HepG2 (cell line): Measurements from ENCODE around the gene RPUSD2. TPM values are rescaled to one million over a fixed set of nuclear protein-coding genes. Genes with fewer than 3 reads are reported as not detected.

ENCODE experiments used
- CBFB ChIP-seq: sonication (generic); formaldehyde crosslinking; IDR thresholded peaks from 2 replicates; pipeline ENCODE4 v1.4.0; 2020; ENCODE audit warnings: missing genetic modification reagents
- CTCF ChIP-seq: sonication (generic); formaldehyde crosslinking; IDR thresholded peaks from 2 replicates; pipeline ENCODE4 v1.5.0; 2020; ENCODE audit warnings: mild to moderate bottlenecking, missing genetic modification reagents, moderate library complexity
- DRAP1 ChIP-seq: IDR thresholded peaks from 2 replicates; pipeline ENCODE4 v1.6.1; 2016; ENCODE audit warnings: missing genetic modification reagents, missing compliant biosample characterization
- EED ChIP-seq: sonication (generic); formaldehyde crosslinking; IDR thresholded peaks from 2 replicates; pipeline ENCODE4 v1.5.0; 2020; ENCODE audit warnings: mild to moderate bottlenecking, missing genetic modification reagents
- FUBP1 ChIP-seq: sonication (generic); formaldehyde crosslinking; IDR thresholded peaks from 2 replicates; pipeline ENCODE4 v1.5.1; 2020; ENCODE audit warnings: missing genetic modification reagents, mild to moderate bottlenecking, borderline replicate concordance
- GMEB2 ChIP-seq: IDR thresholded peaks from 2 replicates; pipeline ENCODE4 v1.6.1; 2016; ENCODE audit warnings: missing biosample characterization, missing genetic modification reagents, low read depth
- NR2F6 ChIP-seq, 2 experiments: IDR thresholded peaks; 2 replicates each; pipeline ENCODE4 v1.6.1; 2016; ENCODE audit warnings: antibody characterized with exemption in 1 of 2, mild to moderate bottlenecking in 1 of 2
- POLR2A ChIP-seq, 2 experiments: IDR thresholded peaks; 2 replicates each; pipeline ENCODE4 v1.6.1; 2011; ENCODE audit warnings: low read depth in 2 of 2, low read length in 2 of 2, mild to moderate bottlenecking in 1 of 2, moderate library complexity in 1 of 2; ENCODE audit not compliant: insufficient read depth in 1 of 2
- RFX1 ChIP-seq: fragments of 450-650 bp; IDR thresholded peaks from 2 replicates; pipeline ENCODE4 v1.6.1; 2017
- SMAD3 ChIP-seq: sonication (generic); formaldehyde crosslinking; IDR thresholded peaks from 2 replicates; pipeline ENCODE4 v1.4.0; 2020; ENCODE audit warnings: missing genetic modification reagents
- TP53 ChIP-seq: sonication (generic); formaldehyde crosslinking; conservative IDR thresholded peaks from 2 replicates; pipeline ENCODE4 v1.4.0; 2020; ENCODE audit warnings: missing genetic modification reagents
- YEATS2 ChIP-seq: sonication (generic); formaldehyde crosslinking; IDR thresholded peaks from 2 replicates; pipeline ENCODE4 v1.4.0; 2020; ENCODE audit warnings: missing genetic modification reagents, borderline replicate concordance
- ZFX ChIP-seq: sonication (generic); formaldehyde crosslinking; IDR thresholded peaks from 2 replicates; pipeline ENCODE4 v1.4.0; 2020; ENCODE audit warnings: mild to moderate bottlenecking, low read depth, missing genetic modification reagents, moderate library complexity
- ZNF121 ChIP-seq: sonication (generic); formaldehyde crosslinking; IDR thresholded peaks from 2 replicates; pipeline ENCODE4 v1.5.0; 2020; ENCODE audit warnings: mild to moderate bottlenecking, missing genetic modification reagents
- ZNF124 ChIP-seq: sonication (generic); formaldehyde crosslinking; IDR thresholded peaks from 2 replicates; pipeline ENCODE4 v1.4.0; 2020; ENCODE audit warnings: missing genetic modification reagents
- ZNF225 ChIP-seq: sonication (generic); formaldehyde crosslinking; IDR thresholded peaks from 2 replicates; pipeline ENCODE4 v1.4.0; 2020; ENCODE audit warnings: mild to moderate bottlenecking, missing genetic modification reagents
- ZNF317 ChIP-seq: sonication (generic); formaldehyde crosslinking; IDR thresholded peaks from 2 replicates; pipeline ENCODE4 v1.5.0; 2020; ENCODE audit warnings: mild to moderate bottlenecking, missing genetic modification reagents
- ZNF350 ChIP-seq: sonication (generic); formaldehyde crosslinking; IDR thresholded peaks from 2 replicates; pipeline ENCODE4 v1.4.0; 2020; ENCODE audit warnings: mild to moderate bottlenecking, low read depth, missing genetic modification reagents, borderline replicate concordance
- ZNF512 ChIP-seq: sonication (generic); formaldehyde crosslinking; IDR thresholded peaks from 2 replicates; pipeline ENCODE4 v1.4.0; 2020; ENCODE audit warnings: mild to moderate bottlenecking, missing genetic modification reagents
- ZNF589 ChIP-seq: sonication (generic); formaldehyde crosslinking; conservative IDR thresholded peaks from 2 replicates; pipeline ENCODE4 v1.8.0; 2022; ENCODE audit warnings: mild to moderate bottlenecking, moderate library complexity, missing genetic modification reagents
- ZNF781 ChIP-seq: sonication (generic); formaldehyde crosslinking; IDR thresholded peaks from 2 replicates; pipeline ENCODE4 v1.5.1; 2020; ENCODE audit warnings: borderline replicate concordance, mild to moderate bottlenecking, missing genetic modification reagents; ENCODE audit errors: not compliant biosample characterization
- ZNF839 ChIP-seq: sonication (generic); formaldehyde crosslinking; IDR thresholded peaks from 2 replicates; pipeline ENCODE4 v1.4.0; 2020; ENCODE audit warnings: missing genetic modification reagents, mild to moderate bottlenecking, borderline replicate concordance
- polyA plus RNA-seq, 8 experiments: library from polyadenylated mRNA; depleted of rRNA in 3 of 8; stranded (reverse) in 7 of 8; unstranded in 1 of 8; fragments of >200 nt; fragmentation: Illumina TruSeq in 4 of 8; extraction: Trizol in 4 of 8; gene quantifications; 2 replicates each; pipeline versions ENCODE4 v1.2.1 to v1.2.3, GENCODE V29; 2011 to 2016; ENCODE audit warnings: low read depth in 4 of 8, missing spikeins in 1 of 8, mixed read lengths in 1 of 8; ENCODE audit not compliant: insufficient read depth in 1 of 8
- total RNA-seq, 5 experiments: library from RNA; depleted of rRNA; stranded (reverse); fragments of >200 nt; fragmentation: Illumina TruSeq; extraction: Trizol; gene quantifications; 2 replicates each; pipeline ENCODE4 v1.2.3, GENCODE V29; 2016; ENCODE audit warnings: low read depth in 1 of 5

RPUSD2 gene
- total and polyA plus RNA-seq, 2 of the 13 experiments (the other 11 are each of a cell fraction or from before 2014, with no cell fraction given), result 8.6 to 14.5 TPM

GRCh38 chr15:40569129-40569953 lies at the start of gene RPUSD2 (continued):
- TF ChIP-seq DRAP1 (CRISPR knock-in tag), result peak; percentile 62
- peak; percentile 87 to 94 for TF ChIP-seq POLR2A (IDR thresholded peaks at IDR 0.05; ENCODE audit: insufficient read depth in 1 of 2, low read depth in 2 of 2, low read length in 2 of 2)
- TF ChIP-seq ZNF225 (CRISPR knock-in tag), result 0 out of 2 replicates have a peak, but pooled peaks have one; percentile 21
- TF ChIP-seq ZNF350, result peak; percentile 91
- TF ChIP-seq FUBP1, result 0 out of 2 replicates have a peak, but pooled peaks have one; percentile 27
- TF ChIP-seq ZNF124 (CRISPR knock-in tag), result 0 out of 2 replicates have a peak, but pooled peaks have one; percentile 49
- TF ChIP-seq TP53 (CRISPR knock-in tag), result no peak
- TF ChIP-seq EED, result 0 out of 2 replicates have a peak, but pooled peaks have one; percentile 60
- TF ChIP-seq YEATS2 (CRISPR knock-in tag), result peak; percentile 81
- TF ChIP-seq RFX1, result no peak
- peak; percentile 90 for TF ChIP-seq ZFX (CRISPR knock-in tag)
- TF ChIP-seq ZNF121 (CRISPR knock-in tag), result peak; percentile 24; the same call in 1 of the 2 replicates
- TF ChIP-seq ZNF317 (CRISPR knock-in tag), result peak; percentile 50; the same call in 1 of the 2 replicates
- no peak for TF ChIP-seq NR2F6 (IDR thresholded peaks at IDR 0.05)
- 0 out of 2 replicates have a peak, but pooled peaks have one; percentile 44 for TF ChIP-seq NR2F6 (CRISPR knock-in tag; IDR thresholded peaks at IDR 0.05)
- no peak for TF ChIP-seq ZNF589 (CRISPR knock-in tag)
- TF ChIP-seq GMEB2 (CRISPR knock-in tag), result 0 out of 2 replicates have a peak, but pooled peaks have one; percentile 26
- TF ChIP-seq SMAD3, result no peak
- no peak for TF ChIP-seq ZNF512
- peak; percentile 80; the same call in 1 of the 2 replicates for TF ChIP-seq ZNF839 (CRISPR knock-in tag)
- peak; percentile 70 for TF ChIP-seq ZNF781 (CRISPR knock-in tag)
- no peak for TF ChIP-seq CTCF
- TF ChIP-seq CBFB (CRISPR knock-in tag), result peak; percentile 76
